K562 (cell line): ENCODE measurements around the gene ZNF627. TPM values are rescaled to one million over a fixed set of nuclear protein-coding genes. Genes with fewer than 3 reads are reported as not detected.
A peak's percentile ranks its signal among the peaks of the same experiment; 100 is the strongest.

ENCODE experiments used
- BACH1 ChIP-seq: fragments of 200-800 bp; sonication (Bioruptor generic); IDR thresholded peaks from 2 replicates; pipeline ENCODE4 v1.6.1; 2016; ENCODE audit warnings: missing genetic modification characterization, missing compliant biosample characterization
- BRF1 ChIP-seq: IDR thresholded peaks from 3 replicates; pipeline ENCODE4 v1.6.1; 2011; ENCODE audit warnings: borderline replicate concordance, mild to moderate bottlenecking; ENCODE audit not compliant: insufficient read length; ENCODE audit errors: extremely low read depth
- FOXA1 ChIP-seq: fragments of 450-650 bp; IDR thresholded peaks from 2 replicates; pipeline ENCODE4 v1.6.1; 2016; ENCODE audit warnings: mild to moderate bottlenecking, borderline replicate concordance
- NCOR1 ChIP-seq: fragments of 450-650 bp; IDR thresholded peaks from 2 replicates; pipeline ENCODE4 v1.6.1; 2016; ENCODE audit warnings: mild to moderate bottlenecking, moderate library complexity
- PHF8 ChIP-seq: fragments of 200-600 bp; sonication (generic); IDR thresholded peaks from 2 replicates; pipeline ENCODE4 v1.6.1; 2012; ENCODE audit warnings: mixed run types, mild to moderate bottlenecking, inconsistent platforms, low read length, moderate library complexity, borderline replicate concordance
- RBM25 ChIP-seq: fragments of 200-400 bp; formaldehyde crosslinking; IDR thresholded peaks from 2 replicates; pipeline ENCODE4 v1.6.1; 2018; ENCODE audit warnings: low read length, low read depth, moderate library complexity; ENCODE audit not compliant: severe bottlenecking
- SMAD1 ChIP-seq: fragments of 150-350 bp; IDR thresholded peaks from 2 replicates; pipeline ENCODE4 v1.6.1; 2014; ENCODE audit warnings: low read length, low read depth; ENCODE audit not compliant: partially characterized antibody
- SP1 ChIP-seq: sonication (generic); formaldehyde crosslinking; IDR thresholded peaks from 2 replicates; pipeline ENCODE4 v1.8.1; 2022; ENCODE audit warnings: mild to moderate bottlenecking, missing genetic modification reagents
- SUPT5H ChIP-seq: fragments of 450-650 bp; IDR thresholded peaks from 2 replicates; pipeline ENCODE4 v1.6.1; 2016
- ZNF184 ChIP-seq: sonication (generic); formaldehyde crosslinking; IDR thresholded peaks from 2 replicates; pipeline ENCODE4 v1.5.0; 2020; ENCODE audit warnings: missing genetic modification reagents
- ZNF551 ChIP-seq: fragments of 250-450 bp; sonication (Bioruptor Pico); IDR thresholded peaks from 2 replicates; pipeline ENCODE4 v1.5.0; 2021; ENCODE audit warnings: mild to moderate bottlenecking, moderate library complexity
- polyA plus RNA-seq, 8 experiments: library from polyadenylated mRNA; depleted of rRNA in 4 of 8; stranded (reverse) in 5 of 8; unstranded in 3 of 8; fragments of >200 nt; fragmentation: Nextera tagmentation in 2 of 8; fragmentation: Illumina TruSeq in 1 of 8; extraction: Ambion mirVana in 2 of 8; extraction: Trizol in 1 of 8; gene quantifications; 2 replicates each; pipeline versions ENCODE4 v1.2.1 to v1.2.3, GENCODE V29; 2011 to 2014; ENCODE audit warnings: inconsistent platforms in 1 of 8, missing spikeins in 1 of 8
- total RNA-seq, 7 experiments: library from RNA; depleted of rRNA in 6 of 7; stranded (reverse); fragments of >200 nt in 6 of 7; fragmentation: Illumina TruSeq in 2 of 7; extraction: Trizol in 2 of 7; gene quantifications; 2 replicates each; pipeline versions ENCODE4 v1.2.1 to v1.2.3, GENCODE V29; 2011 to 2021; ENCODE audit warnings: low replicate concordance in 1 of 7
- TF ChIP-seq, protein P1 (sequence below), 2 experiments: fragments of 450-650 bp; formaldehyde crosslinking in 1 of 2; IDR thresholded peaks; 2 replicates each; pipeline versions ENCODE4 v1.4.0 to v1.6.1; 2014 to 2020; ENCODE audit warnings: mild to moderate bottlenecking in 2 of 2, borderline replicate concordance in 1 of 2, low read depth in 1 of 2
- TF ChIP-seq, protein P2 (sequence below): fragments of 250-450 bp; sonication (Bioruptor Pico); IDR thresholded peaks from 2 replicates; pipeline ENCODE4 v1.8.0; 2021; ENCODE audit warnings: moderate library complexity, mild to moderate bottlenecking, inconsistent platforms
- TF ChIP-seq, protein P3 (sequence below): sonication (generic); formaldehyde crosslinking; IDR thresholded peaks from 2 replicates; pipeline ENCODE4 v1.5.0; 2020; ENCODE audit warnings: missing genetic modification reagents
- TF ChIP-seq, protein P4 (sequence below): fragments of 450-650 bp; IDR thresholded peaks from 2 replicates; pipeline ENCODE4 v1.7.0; 2016; ENCODE audit warnings: borderline replicate concordance

ZNF627 gene
- total and polyA plus RNA-seq, 9 of the 15 experiments (the other 6 are each of a cell fraction or from before 2014, with no cell fraction given), result 6.4 to 19.9 (median 10.6) TPM

DNA sequence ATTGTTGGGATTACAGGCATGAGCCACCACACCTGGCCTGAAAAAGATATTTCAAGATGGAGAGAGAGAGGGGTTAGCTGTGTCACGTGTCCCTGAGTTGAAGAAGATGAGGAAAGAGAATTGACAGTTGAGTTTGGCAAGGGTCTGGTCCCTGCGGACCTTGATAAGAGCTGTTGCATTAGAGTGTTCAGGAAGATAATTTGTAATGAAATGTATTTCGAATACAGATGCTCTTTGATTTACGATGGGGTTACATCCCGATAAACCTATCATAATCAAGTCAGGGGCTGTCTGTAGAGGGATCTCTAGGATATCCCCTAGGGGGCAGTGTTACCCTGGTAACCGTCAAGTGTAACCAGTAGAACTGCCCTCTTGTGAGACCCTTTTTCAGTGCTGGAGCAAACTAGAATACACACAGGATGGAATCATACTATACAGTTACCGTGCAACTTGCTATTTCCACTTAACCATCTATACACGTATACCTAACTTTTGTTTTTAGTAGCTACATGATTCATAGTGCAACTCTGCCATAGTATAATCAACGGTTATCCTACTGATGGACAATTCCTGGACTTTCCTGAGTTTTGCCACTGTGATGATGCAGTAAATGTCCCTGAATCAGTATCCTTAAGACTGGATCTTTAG, 36.8 kb upstream of the ZNF627 start (continued):
- TF ChIP-seq, protein P1, sequence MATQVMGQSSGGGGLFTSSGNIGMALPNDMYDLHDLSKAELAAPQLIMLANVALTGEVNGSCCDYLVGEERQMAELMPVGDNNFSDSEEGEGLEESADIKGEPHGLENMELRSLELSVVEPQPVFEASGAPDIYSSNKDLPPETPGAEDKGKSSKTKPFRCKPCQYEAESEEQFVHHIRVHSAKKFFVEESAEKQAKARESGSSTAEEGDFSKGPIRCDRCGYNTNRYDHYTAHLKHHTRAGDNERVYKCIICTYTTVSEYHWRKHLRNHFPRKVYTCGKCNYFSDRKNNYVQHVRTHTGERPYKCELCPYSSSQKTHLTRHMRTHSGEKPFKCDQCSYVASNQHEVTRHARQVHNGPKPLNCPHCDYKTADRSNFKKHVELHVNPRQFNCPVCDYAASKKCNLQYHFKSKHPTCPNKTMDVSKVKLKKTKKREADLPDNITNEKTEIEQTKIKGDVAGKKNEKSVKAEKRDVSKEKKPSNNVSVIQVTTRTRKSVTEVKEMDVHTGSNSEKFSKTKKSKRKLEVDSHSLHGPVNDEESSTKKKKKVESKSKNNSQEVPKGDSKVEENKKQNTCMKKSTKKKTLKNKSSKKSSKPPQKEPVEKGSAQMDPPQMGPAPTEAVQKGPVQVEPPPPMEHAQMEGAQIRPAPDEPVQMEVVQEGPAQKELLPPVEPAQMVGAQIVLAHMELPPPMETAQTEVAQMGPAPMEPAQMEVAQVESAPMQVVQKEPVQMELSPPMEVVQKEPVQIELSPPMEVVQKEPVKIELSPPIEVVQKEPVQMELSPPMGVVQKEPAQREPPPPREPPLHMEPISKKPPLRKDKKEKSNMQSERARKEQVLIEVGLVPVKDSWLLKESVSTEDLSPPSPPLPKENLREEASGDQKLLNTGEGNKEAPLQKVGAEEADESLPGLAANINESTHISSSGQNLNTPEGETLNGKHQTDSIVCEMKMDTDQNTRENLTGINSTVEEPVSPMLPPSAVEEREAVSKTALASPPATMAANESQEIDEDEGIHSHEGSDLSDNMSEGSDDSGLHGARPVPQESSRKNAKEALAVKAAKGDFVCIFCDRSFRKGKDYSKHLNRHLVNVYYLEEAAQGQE (IDR thresholded peaks at IDR 0.05; ENCODE audit: borderline replicate concordance), result peak; percentile 92
- TF ChIP-seq, protein P1 (CRISPR knock-in tag; IDR thresholded peaks at IDR 0.05; ENCODE audit: low read depth), result no peak
- no peak for TF ChIP-seq ZNF551
- no peak for TF ChIP-seq BACH1 (tag)
- no peak for TF ChIP-seq PHF8
- peak; percentile 96 for TF ChIP-seq NCOR1
- TF ChIP-seq ZNF184 (CRISPR knock-in tag), result no peak
- peak; percentile 30 for TF ChIP-seq SMAD1
- peak; percentile 48; the same call in 1 of the 2 replicates for TF ChIP-seq SUPT5H
- TF ChIP-seq SP1 (CRISPR knock-in tag), result peak; percentile 76; the same call in 1 of the 2 replicates
- TF ChIP-seq, protein P2, sequence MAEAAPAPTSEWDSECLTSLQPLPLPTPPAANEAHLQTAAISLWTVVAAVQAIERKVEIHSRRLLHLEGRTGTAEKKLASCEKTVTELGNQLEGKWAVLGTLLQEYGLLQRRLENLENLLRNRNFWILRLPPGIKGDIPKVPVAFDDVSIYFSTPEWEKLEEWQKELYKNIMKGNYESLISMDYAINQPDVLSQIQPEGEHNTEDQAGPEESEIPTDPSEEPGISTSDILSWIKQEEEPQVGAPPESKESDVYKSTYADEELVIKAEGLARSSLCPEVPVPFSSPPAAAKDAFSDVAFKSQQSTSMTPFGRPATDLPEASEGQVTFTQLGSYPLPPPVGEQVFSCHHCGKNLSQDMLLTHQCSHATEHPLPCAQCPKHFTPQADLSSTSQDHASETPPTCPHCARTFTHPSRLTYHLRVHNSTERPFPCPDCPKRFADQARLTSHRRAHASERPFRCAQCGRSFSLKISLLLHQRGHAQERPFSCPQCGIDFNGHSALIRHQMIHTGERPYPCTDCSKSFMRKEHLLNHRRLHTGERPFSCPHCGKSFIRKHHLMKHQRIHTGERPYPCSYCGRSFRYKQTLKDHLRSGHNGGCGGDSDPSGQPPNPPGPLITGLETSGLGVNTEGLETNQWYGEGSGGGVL, result no peak
- TF ChIP-seq, protein P3, sequence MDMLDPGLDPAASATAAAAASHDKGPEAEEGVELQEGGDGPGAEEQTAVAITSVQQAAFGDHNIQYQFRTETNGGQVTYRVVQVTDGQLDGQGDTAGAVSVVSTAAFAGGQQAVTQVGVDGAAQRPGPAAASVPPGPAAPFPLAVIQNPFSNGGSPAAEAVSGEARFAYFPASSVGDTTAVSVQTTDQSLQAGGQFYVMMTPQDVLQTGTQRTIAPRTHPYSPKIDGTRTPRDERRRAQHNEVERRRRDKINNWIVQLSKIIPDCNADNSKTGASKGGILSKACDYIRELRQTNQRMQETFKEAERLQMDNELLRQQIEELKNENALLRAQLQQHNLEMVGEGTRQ (CRISPR knock-in tag), result peak; percentile 34
- TF ChIP-seq BRF1, result no peak
- TF ChIP-seq FOXA1, result no peak
- TF ChIP-seq, protein P4, sequence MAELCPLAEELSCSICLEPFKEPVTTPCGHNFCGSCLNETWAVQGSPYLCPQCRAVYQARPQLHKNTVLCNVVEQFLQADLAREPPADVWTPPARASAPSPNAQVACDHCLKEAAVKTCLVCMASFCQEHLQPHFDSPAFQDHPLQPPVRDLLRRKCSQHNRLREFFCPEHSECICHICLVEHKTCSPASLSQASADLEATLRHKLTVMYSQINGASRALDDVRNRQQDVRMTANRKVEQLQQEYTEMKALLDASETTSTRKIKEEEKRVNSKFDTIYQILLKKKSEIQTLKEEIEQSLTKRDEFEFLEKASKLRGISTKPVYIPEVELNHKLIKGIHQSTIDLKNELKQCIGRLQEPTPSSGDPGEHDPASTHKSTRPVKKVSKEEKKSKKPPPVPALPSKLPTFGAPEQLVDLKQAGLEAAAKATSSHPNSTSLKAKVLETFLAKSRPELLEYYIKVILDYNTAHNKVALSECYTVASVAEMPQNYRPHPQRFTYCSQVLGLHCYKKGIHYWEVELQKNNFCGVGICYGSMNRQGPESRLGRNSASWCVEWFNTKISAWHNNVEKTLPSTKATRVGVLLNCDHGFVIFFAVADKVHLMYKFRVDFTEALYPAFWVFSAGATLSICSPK, result no peak
- TF ChIP-seq RBM25, result peak; percentile 6
